HS-5 (cell line): ENCODE data around the gene RAVER1.
"Not testable (repeated sequence)": the region's sequence is repeated elsewhere in the genome, so short reads cannot be mapped to it uniquely, and the experiment has no call there.

ENCODE experiments used
- DNase-seq: peaks from one replicate; pipeline ENCODE4 v3.0.0-alpha.2; 2012; ENCODE audit warnings: low read depth

The RAVER1 gene

DNA sequence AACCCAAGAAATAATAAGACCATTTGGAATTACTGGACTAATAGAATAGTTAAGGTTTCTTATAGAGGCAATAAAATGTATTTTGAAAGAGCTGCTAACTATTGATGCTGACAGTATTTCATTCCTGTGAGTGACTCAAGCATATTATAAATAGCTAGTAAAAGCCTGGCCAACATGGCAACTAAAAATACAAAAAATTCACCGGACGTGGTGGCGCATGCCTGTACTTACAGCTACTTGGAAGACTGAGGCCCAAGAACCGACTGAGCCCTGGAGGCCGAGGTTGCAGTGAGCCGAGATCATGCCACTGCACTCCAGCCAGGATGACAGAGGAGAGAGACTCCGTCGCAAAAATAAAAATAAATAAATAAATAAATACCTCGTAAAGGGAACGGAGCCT, 11.5 kb upstream of the RAVER1 start:
- DNase-seq: no peak

DNA sequence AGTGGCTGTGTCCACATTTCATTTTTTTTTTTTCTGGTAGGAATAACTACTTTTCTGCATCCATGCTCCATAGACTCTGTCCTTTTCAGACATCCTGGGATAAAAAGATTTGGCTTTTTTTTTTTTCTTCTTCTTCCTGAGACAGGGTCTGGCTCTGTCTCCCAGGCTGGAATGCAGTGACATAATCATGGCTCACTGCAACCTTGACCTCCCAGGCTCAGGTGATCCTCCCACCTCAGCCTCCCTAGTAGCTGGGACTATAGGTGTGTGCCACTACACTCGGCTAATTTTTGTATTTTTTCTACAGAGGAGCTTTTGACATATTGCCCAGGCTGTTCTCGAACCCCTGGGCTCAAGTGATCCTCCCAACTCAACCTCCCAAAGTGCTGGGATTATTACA, 10.2 kb upstream of the RAVER1 start:
- no peak for DNase-seq

DNA sequence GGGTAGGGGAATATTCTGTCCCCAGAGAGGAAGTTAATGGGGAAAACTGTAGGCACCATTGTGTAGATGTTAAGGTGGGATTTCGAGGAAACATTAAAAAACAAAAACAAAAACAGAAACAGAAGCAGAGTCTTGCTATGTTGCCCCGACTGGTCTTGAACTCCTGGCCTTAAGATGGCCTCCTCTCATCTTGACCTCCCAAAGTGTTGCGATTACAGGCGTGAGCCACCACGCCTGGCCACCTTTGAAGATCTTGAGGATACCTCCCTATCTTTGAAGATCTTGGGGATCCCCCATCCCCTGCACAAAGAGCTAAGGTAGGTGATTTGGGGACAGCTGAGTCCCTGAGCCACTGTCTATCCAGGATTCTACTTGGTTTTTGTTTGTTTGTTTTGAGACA, 6.6 kb upstream of the RAVER1 start:
- DNase-seq: no peak

DNA sequence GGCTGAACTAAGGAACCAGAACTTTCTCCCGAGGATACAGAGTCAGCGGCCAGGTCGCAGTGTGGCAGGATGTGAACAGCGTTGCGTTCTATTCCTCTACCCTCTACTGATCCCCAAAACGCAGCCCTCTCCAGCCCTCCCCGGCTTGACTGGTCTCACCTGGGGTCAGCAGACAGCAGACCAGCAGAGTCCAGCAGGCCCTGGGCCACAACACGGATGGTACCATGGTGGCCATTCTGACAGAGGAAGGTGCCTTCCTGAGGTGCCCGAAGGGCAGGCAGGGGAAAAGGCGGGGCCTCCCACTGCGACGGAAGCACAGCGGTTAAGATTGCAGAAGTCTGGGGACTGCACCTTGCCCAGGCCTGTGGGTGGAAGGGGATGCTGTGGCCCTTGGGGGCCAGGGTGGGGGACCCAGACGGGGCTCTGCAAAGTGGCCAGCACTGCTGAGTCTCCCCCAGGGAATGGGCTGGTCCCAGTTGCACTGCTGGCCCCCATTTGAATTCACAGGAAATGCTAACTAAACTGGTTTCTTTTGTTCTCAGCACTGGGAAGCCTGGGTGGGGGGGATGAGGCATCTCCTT, 6.1 kb upstream of the RAVER1 start, which contains the start of gene ICAM3:
TSS of gene ICAM3 (minus strand) at position 245 of the 581 bp plus-strand sequence. CDS start at position 235, 10 bp downstream.
- no peak for DNase-seq

DNA sequence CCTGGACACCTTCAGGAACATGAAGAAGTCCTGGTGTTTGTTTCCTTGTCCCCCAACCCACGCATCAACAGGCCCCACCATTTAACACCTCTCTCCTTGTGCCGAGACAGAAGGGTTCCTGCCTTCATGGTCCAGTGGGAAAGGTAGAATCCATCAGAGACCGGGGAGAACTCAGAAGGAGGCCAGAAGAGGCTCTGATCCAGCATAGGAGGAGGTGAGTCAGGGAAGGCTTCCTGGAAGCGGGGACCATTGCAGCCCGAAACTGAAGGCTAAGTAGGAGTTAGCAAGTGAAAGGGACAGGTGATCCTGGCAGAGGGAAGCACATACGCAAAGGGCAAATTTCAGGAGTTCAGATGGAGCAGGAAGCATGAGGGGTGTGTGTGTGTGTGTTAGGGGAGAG, 5.6 kb upstream of the RAVER1 start:
- DNase-seq: no peak

DNA sequence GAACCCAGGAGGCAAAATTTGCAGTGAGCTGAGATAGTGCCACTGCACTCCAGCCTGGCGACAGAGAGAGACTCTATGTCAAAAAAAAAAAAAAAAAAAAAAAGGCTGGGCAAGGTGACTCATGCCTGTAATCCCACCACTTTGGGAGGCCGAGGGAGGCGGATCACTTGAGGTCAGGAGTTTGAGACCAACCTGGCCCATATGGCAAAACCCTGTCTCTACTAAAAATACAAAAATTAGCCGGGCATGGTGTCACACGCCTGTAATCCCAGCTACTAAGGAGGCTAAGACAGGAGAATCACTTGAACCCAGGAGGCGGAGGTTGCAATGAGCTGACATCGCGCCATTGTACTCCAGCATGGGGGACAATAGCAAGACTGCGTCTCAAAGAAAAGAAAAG, 3.4 kb upstream of the RAVER1 start:
- DNase-seq: not testable (repeated sequence)

DNA sequence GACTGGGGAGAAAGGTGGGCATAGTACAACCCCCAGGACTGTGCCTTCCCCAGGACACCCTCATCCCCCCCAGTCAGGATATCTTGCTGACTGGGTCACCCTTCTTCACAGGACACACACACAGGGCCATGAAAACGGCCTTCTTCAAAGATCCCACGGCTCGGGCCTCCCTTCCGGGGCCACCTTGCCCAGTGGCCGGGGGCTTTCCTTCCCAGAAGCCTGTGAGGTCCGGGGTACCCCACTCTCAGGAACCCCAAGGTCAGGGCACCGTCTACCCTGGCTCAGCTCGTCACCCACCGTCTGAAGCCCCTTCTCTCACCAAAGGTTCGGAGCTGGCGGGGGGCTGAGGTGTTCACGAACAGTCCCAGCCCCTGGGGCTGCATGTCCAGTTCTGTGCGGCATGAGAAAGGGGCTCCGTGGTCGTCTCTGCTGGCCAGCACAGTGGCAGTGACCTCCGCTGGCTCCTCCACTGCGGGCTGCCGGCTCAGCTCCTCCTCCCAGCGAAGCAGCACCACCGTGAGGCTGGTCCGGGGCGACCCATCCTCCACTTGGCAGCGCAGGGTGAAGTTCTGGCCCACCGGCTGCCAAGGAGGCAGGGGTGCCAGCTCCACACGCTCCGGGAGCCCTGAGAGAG, 2.1 kb upstream of the RAVER1 start:
- DNase-seq: no peak

DNA sequence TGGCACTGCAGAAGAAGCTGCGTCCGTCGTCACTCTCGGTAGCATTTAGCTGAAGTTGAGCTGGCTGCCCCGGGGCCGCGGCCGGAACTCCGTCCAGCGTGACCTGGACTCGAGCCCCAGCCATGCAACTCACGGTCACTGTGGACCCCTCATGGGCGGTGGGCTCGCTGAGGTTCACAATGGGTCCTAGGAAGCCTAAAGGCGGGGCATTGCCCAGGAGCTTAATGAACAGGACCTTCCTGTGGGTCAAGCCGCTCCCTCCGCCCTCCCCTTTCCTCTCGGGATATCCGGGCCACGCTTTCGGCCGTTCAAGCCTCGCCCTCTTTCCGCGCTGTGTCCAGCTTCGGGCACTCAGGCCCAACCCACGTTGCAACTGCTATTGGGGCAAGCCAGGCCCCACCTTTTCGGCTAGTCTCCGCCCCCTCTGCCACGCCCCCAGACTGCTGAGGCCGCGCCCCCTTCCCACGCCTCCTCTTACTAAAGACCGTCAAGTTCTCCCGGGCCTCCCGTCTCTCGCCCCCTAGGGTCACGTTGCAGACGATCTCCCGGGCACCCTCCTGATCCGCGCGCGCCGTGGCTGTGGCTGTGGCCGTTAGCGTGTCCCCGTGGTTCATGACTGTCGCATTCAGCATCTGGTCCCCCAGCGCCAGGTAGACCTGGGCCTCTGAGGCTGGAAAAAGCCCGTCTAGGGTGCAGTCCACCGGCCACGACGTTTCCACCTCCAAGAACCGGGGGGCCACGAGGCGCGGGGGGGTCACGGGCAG, 1.4 kb upstream of the RAVER1 start:
- DNase-seq: peak; percentile 84

DNA sequence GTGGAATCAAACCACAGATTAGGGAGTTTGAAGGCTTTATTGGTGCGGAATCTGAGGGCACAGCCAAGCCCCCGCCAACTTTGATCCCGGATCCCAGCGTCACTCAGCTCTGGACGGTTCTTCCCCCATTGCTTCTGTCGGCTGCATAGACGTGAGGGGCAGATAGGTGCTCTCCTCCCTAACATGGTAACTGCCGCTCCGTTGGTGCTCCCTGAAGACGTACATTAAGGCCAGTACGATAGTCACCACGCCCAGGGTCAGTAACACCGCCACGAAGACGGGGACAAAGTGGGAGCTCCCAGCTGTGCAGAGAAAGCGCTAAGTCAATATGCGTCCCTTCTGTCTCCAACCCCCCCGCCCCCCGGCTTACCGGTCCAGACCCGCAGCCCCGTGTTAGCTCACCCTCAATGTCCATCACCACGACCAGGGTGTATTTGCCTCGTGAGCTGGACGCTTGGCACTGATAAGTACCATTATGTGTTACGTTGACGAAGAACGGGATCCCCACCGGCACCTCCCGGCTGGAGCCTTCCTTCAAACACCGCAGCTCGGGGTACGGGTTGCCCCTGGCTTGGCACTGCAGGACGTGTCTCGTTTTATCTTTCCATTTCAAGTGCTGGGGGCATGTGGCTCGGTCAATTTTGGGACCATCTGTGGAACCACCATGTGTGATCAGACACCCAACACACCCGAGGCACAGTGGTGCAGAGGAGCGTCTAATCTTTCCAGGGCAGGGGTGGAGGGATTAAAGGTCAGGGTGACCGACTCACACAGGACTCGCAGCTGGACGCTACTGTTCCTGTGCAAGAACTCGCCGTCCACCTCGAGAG, 644 bp upstream of the RAVER1 start:
- DNase-seq: no peak

DNA sequence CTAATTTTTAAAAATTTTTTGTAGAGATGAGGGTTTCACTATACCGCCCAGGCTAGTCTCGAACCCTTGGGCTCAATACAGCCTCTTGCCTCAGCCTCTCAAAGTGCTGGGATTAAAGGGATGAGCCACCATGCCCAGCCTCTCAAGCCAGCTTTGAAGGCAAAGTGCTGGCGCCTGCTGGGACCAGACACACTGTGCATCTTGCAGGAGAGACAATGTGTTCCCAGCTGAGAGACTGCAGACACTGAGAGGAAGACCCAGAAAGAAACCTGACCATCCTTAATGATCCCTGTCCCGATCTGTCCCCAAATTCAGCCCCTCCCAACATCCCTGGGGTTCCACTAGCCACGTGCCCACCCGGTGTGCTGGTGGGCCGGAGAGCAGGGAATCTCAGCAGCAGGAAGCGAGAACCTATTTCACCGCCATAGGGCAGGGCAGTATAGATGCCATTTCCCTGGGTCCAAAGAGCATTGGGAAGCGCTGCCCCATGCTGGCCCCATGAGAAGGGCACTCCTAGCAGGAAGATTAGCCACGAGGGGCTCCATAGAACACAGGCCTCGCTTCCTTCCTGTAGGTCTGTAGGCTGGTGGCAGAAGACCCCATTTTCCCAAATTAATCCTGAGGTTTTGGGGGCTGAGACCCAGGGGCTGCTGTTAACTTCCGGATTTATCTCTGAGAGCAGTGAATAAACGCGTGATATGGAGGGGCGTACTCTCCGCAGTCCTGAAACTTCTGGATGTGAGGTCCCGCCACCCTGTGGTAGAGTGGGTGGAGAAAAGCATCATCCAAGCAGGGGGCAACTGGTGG, 968 bp downstream of the RAVER1 start:
- peak; percentile 37 for DNase-seq

DNA sequence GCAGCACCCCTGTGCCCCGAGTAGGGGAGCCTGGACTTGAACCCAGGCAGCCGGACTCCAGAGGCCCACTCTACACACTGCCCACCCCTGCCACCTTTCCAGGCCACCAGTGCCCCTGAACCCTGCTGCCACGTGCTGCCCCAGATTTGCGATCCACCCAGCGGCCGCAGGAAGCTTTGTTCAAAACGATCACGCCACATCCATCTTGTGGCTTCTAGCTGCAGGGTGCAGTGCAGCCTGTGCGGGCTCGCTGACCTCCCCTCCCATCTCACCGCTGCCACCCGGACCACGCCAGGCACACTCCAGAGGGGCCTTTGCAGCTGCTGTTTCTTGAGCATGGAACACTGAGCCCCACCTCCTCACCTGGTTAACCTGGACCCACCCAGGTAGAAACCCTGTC, 3.8 kb downstream of the RAVER1 start:
- DNase-seq: no peak

DNA sequence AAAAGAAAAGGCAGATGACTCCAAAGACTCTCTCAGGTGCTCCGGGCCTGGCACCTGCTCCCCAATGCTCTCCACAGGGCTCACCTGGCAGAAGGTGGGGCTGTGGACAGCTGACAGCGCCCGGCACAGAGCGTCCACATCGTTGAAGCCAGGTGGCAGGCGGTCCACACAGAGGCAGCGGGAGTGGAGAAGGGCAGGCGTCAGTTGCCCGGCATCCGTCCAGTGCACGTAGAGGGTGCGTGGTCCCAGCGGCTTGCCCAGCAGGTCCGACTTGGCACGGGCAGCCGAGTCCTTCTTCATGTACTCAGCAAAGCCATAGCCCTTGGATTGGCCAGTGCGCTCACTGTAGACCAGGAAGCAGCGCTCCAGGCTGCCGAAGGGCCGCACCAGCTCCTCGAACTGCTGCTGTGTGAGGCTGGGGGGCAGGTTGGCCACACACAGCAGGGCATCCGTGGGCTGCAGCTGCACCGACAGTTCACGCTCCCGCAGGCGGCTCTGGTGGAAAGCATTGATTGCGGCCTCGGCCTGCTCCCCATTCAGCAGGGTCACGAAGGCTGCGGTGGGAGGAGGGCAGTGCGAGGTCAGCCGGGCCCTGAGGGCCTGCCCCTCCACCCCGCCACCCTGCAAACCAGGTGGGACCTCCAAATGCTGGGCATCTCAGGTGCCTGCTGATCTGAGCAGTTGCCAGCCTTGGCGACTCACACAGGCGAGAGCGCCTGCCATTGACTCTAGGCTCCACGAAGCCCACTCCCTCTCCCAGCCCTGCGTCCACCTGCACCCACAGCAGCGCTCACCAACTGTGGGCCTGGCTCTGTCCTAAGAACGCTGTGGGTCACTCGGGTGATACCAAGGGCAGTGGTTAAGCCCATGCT, 4.5 kb downstream of the RAVER1 start:
- no peak for DNase-seq

DNA sequence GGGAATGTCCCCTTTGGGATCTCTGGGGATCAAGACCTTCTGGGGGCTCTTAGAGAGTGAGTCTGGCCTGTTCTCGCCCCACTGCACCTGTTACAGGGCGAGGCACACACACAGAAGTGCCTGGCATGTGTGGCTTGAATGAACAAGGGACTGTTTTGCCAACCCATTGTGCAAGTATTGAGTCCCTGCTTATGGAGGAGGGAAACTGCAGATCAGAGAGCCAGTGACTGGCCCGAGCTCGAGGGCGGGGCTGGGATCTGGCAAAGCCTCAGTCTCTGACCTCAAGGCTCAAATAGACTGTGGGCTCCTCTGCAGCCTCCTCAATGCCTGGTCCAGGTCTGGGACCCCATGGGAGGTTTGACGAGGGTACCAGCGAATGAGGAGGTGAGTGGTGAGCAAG, 5.5 kb downstream of the RAVER1 start:
- no peak for DNase-seq

DNA sequence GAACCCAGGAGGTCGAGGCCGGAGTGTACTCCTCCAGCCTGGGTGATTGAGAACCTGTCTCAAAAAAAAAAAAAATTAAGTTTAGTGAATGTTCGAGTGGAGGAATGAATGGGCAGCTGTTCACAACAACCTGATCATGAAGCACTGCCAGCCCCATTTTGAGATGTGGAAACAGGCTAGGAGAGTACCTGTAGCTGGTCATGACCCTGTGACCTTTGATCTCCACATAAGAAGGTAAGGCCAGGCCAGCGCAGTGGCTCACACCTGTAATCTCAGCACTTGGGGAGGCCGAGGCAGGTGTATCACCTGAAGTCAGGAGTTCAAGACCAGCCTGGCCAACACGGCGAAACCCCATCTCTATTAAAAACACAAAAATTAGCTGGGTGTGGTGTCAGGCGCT, 7.6 kb downstream of the RAVER1 start:
- DNase-seq: no peak

DNA sequence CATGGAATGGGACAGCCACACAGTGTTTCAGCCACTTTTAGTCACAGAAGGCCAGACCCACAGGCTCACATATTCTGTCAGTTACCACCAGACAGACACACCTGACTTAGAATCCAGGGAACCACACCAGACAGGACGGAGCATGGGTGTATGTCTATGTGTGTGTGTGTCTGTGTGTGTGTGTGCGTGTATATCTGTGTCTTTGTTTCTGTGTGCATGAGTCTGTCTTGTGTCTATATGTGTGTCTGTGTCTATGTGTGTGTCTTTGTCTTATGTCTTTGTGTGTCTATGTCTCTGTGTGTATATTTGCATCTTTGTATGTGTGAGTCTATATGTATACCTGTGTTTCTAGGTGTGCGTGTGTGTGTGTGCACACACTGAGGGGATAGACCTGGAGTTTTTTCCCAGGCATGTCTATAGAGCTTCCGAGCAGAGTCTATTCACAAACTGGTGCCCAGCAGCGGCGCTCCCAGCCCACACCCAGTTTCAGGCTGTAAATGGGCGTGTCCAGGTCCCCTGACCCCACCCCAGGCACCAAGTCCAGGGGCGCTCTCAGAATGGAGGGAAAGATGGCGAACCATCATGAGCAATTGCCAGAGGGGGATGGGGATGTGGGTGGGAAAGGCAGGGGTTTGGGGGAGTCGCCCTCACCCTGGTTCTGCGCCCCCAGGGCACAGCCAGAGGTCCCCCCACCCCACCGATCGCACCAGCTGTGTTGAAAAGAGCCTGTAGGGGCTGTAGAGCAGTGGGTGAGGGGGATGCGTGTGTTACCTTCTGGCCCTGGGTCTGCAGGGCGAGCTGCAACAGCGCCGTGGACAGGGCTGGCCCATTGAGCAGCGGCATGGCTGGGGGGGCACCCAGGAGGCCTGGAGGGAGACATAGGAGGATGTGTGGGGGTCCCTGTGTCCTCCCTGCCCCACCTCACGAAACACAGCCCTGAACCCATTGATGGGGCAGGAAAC, 11.2 kb downstream of the RAVER1 start:
- no peak for DNase-seq

DNA sequence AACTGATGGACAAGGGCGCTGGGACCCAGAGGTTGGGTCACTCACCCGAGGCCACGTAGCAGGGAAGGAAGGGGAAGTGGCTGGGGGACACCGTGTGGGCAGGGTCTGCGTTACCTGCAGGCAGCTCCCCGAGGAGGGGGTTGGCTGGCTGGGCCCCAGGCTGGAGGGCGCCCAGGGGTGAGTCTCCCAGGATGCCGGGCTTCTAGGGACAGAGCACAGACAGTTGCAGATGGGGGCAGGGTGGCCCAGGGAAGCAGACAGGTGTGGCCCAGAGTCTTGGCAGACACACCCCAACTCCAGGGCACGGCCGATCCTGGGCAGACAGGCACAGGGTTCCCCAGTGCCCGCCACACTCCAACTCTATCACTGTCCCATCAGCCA, 11.9 kb downstream of the RAVER1 start:
- DNase-seq: no peak

DNA sequence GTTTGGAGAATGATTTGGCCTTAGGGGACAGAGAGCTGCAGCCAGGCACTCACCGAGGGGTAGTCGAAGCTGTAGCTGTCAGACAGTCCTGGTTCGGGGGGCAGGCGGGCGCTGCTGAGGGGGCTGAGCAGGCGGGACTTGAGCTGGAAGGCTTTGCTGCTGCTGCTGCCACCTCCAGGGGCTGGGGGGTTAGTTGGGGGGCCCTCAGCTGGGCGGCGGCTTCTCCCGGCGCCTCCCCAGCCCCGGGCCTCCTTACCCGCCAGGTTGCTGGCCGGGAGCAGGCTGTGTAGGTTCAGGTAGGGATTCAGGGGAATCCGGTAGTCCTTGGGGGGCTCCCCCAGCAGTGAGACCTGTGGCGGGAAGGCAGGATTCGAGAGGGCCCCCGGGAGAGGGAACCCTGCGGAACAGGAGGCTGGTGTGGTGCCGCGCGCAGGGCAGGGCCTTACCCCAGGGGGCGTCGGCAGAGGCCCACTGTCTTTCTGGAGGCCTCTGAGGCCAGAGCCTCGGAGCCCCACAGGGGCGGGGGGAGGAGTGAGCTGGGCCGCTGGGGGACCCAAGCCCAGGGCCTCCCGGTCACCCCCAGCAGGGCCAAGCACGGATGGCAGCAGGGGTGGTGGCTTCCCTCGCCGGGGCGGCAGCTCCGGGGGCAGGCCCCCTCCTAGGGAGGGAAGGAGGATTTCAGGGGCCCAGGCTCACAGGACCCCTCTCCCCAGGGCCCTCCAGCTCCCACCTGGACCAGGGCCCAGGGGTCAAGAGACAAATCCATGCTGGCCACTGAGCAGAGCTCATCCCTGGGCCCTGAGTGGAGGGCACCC, 12.5 kb downstream of the RAVER1 start:
- no peak for DNase-seq

DNA sequence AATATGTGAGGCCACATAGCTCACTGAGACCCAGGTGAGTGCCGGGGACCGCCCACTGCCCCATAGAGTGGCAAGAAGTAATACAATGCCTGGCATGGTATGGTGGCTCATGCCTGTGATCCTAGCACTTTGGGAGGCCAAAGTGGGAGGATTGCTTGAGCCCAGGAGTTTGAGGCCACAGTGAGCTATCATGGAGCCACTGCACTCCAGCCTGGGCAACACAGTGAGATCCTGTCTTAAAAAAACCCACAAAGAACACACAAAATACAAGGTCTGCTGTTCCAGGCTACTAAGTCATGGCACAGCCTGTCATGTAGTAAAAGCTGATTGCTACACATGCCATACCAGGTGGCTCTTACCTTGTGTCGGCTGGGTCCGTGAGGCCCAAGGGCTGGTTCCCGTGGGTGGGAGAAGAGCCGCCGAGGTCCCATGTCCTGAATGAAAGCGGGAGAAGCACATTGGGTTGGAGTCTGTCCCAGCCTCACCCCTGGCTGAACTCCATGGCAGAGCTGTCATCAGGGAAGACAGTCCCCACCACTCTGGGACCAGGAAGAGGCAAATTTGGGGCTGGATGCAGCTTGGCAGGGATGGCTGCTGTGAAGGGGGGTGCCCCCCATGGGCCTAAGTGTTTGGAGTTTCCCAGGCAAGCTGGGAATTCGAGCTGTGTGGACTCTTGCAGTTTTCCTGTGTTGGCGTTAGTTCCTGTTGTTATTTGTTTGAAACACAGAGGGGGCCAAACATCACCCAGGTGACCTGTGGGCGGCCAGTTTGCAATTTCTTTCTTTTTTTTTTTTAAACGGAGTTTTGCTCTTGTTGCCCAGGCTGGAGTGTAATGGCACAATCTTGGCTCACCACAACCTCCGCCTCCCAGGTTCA, 14.3 kb downstream of the RAVER1 start:
- DNase-seq: no peak
